Measurements from ENCODE around the gene BORCS5.

GRCh38 chr12:12473223-12473622, 116.3 kb downstream of the BORCS5 start:
- TF ChIP-seq CTCF (conservative IDR thresholded peaks at IDR 0.05; ENCODE audit: low read length), result no peak
- TF ChIP-seq EZH2phosphoT487 (IDR thresholded peaks at IDR 0.05; ENCODE audit: borderline replicate concordance, low read depth, low read length), result no peak
